Stimulated activated CD8-positive, alpha-beta memory T cell treated with anti-CD3 and anti-CD28 coated beads, Interleukin-4, amount 100 ng/mL, for 4 hours (primary cell): ENCODE data around the gene PEX16.

Source experiments
- DNase-seq, 2 donors: peaks; one replicate each; pipeline ENCODE4 v3.0.0-alpha.2; 2020; ENCODE audit warnings: low read depth in 2 of 2, low spot score in 1 of 2

Gene PEX16

DNA sequence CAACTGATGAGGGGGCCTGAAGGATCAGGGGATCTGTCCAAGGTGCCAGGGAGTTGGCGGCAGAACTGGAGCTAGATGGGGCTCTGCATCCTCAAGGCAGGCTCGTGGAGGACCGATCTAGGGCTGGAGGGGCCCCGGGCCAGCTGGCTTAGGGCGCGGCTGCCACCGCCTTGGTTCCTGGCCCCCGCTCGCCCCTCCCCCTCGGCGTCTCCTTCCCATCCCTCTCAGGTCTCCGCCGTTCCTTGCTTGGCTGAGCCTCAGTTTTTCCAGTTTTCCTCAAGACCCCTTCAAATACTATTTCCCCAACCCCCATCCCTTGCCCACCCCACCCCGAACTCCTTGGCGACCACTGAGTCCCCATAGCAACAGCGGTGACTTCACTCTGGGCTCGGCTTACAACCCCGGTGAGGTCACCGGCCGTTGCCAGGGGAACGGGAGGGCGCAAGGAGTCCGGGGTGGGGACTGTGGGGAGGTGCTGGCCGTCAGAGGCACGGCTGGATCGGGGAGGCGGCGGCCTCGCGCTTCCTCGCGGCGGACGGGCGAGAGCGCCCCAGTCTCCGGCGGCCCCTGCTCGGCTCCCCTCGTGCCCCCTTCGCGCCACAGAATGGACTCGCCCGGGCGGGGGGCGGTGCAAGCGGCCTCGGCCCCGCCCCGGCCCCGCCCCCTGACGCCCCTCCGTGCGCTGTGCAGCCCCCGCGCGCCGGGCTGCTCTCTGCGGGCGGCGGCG, 18.1 kb downstream of the PEX16 start:
- peak in 1 of 2 donors; percentile 47 for DNase-seq

DNA sequence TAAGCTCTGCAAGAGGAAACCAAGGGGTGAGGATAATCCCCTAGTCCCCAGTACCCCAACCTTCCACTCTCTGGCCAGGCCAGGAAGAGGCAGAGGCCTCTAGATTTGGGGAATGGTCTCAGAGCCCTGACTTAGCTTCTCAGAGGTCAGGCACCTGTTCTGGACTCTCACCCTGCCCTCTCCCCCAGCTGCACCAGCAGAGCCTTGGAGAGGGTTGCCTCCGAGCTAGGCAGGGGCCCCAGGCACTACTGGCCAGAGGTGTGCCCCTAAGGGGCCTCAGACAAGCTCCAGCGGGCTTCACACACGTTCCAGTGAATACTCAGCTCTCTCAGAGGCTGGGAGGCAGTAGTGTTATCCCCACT, 18.6 kb downstream of the PEX16 start:
- no peak for DNase-seq

DNA sequence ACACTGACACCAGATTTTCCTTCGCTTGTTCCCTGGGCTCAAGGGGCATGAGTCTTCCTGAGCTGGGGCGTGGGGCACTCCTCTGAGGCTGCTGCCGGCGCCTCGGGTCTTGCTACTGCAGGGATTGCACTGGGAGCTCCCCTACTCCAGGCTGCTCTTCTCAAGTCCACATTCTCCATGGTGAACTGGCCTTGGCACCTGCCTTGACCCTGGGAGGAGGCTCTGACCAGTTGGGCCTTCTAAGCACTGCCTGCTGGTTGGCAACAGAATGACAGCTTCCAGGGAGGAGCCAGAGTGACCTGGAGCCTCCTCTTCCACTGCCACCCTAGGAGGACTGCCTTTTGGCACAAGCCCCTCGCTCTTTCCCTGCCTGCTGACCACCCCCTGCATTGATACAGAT, 20.1 kb downstream of the PEX16 start:
- DNase-seq: no peak

DNA sequence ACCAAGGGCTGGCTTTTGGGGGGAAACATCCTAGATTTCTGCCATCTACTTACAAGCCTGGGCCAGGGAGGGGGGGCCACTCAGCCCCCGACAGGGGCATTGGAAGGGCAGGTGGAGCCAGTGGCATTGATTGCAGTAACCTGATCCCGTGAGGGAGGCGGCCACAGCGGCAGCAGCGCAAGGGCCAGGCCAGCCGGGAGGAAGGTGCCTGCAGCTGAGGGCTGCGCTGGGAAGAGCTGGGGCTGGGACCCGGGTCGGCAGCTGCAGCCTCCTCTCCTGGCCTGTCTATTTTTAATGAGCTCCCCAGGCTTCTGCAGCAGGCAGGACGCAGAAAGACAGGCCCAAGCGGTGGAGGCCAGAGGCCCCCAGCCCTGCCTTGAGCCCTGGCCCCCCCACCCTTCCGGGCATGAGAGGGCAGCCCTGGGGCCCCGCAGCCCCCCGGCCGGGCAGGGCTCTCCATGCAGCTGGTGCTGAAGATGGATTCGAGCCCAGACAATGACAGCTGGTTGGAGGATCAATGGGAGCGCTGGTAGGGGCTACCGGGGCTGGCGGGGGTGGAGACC, 21.2 kb downstream of the PEX16 start:
- no peak for DNase-seq

DNA sequence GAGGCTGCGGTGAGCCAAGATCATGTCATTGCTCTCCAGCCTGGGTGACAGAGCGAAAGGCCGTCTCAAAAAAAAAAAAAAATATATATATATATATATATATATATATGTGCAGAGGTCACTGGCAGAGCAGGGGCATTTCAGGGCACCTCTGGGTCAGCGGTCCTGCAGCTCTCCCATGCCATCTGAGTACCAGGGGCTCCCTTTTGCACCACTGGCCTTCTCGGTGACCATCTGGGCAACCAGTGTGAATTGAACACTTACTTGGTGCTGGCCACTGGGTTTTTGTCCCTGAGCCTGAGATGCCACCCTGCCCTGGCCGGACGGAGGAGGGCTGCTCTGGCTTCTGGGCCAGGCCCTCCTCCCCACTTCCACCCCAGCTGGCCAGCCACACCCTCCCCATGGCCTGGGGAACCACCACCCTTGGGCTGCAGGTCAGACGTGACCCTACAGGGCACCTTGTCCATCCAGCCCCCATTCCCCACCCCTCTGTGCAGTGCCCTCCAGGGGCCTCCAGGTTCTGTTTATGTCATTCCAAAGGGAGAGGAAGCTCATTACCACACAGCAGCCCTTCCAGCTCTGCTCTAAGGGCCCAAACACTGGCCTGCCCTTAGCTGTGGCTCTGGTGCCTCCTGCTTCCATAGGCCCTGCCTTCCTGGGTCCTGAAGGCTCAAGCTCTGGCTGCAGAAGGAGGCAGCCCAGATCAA, 22.0 kb downstream of the PEX16 start:
- no peak for DNase-seq

DNA sequence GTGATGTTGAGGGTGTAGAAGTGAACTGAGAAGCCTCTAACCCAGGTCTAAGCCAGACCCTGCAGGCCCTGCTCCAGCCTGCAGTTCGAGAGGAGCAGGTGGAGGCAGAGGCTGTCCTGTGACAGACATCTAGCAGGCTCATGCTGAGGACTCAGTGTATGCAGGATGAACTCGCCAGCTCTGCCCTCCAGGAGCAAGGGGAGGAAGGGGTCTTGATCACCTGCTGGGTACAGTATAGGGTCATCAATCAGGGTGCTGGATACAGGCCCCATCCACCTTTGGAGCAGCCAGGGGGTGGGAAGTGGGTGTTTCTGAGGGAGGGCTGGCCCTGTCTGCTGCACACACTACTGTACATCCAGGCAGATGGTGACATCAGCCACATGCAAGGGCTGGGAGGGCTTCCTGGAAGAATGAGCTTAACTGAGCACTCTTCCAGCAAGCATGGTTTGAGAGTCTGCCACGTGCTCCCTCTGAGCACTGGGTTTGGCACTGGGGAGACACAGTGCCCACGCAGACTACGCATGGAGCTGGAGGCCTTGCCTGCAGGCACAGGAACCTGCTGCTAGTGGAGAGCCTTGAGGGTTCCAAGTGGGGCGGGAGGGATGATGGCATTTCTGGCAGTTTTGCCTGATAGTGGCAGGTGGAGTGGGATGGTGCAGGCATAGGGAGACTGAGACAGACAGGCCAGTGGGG, 23.0 kb downstream of the PEX16 start:
- DNase-seq: no peak

DNA sequence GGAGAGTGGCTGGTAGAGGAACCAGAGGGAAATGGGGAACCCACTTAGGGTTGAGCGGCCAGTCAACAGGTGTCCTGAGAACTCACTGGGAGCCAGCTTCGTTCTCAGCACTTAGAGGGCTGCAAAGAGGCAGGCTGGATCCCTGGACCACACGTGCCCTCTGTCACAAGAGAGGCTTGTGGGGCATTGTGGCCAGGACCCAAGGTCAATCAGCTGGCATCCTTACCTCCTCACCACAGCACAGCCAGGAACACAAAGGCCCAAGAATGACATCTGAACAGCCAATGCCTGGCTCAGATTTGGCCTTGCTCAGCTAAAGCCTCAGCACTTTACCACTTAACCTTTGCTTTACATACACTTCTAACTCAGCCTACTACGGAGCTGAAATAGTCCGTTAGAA, 24.8 kb downstream of the PEX16 start:
- DNase-seq: no peak

DNA sequence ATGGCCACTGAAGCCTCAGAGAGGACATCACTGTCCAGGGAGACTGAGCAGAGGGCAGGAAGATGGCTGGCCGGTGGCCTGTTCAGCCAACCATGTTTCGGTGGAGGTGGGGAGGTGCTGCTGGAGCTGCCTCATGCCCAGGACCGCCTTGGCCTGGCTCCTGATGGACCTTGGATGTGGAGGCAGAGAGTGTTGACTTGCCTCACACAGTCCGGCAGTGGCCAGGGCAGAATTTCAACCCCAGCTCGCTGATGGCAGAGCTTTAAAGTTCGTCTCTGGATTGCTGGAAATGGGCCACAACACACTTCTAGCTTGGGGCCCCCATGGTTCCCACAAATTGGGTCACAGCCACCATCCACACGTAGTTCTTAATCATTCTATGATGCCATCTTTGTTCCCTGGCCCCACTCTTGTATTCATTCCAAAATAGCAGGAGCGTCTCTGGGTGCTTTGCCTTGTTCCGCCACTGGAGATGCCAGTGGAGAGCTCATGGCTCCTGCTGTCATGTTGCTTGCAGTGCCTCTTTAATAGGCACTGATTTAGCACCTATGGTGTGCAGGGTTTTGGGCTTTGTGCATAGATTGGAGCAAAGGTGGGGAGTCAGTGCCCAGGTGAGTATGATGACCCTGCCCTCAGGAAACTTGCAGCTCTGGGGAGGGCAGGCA, 26.7 kb downstream of the PEX16 start:
- no peak for DNase-seq

DNA sequence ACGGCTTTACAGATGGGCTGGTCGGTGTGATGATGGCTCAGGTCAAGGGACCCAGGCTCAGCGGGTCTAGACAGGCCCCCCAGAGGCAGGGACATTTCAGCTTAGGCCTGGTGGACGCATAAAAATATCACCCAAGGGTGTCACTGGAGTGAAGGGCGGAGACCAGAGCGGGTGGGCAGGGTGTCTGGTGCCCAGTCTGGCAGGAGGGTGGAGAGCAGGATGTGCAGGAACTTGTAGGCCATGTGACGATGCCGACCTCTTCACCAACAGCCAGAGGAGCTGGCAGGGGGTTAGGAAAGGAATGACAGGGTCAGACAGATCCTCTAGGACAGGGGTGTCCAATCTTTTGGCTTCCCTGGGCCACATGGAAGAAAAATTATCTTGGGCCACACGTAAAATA, 27.7 kb downstream of the PEX16 start:
- DNase-seq: no peak

DNA sequence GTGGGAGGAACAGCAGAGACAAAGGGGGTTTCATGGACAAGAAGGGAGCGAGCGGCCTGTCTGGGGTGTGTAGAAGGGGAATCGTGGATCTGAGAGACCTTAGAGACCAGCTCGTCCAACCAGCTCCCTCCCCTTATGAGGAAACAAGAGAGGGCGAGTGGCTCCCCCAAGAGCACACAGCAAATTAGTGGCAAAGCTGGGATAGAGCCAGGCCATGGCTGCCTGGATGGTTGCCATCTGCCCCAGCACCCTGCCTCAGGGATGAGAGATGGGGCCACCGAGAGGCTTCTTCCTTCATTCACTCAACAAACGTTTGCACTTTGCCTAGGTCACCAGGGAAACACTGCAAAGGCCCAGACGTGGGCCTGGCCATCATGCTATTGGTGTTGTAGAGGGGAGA, 28.1 kb downstream of the PEX16 start:
- DNase-seq: no peak

DNA sequence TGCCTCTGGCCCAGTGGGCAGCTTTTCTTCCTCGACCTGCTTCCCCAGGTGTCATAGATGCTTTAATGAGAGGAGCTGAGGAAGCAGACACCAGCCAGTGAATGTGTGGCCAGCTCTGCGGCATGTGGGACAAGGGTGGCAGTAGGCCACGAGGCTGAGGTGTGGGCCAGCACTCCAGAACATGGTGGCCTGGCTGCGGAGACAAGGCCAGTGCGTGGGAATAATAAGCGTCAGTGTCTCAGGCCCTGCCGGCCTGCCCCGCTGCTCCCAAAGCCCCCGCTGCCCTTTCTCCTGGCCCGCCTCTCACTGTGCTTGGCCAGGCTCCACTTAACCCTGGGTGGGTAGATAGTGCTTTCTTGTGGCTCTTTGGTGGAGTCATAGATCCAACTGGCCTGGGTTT, 30.1 kb downstream of the PEX16 start:
- DNase-seq: no peak

DNA sequence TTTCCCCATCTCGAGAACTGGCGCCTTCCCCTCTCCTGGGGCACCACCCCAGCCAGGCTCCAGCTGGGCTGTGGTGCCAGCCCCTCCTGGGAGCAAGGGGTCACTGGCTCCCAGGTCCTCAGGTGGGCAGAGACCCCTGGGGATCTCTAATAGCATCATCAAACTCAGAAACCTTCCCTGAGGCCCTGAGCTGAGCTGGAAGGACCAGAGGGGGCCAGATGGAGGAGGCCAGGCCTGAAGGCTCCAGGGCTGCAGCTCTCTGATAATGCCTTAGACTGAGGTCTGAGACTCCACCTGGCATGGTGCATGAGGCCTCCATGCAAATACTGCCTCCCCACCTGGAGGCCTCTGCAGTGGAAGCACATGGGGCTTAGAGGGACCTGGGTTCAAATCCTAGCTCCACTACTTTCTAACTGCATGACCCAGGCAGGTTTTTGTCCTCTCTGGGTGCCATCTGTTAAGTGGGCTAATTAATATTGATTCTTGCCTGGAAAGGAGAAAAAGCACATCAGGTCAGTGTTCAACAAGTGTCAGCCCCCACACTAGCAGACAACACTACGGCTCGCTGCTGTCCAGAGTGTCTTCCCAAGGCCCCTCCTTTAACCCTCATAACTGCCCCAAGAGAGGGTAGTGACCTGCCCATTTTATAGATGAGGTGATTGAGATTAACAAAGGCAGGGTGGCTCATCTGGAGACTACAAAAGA, 30.7 kb downstream of the PEX16 start:
- no peak for DNase-seq

DNA sequence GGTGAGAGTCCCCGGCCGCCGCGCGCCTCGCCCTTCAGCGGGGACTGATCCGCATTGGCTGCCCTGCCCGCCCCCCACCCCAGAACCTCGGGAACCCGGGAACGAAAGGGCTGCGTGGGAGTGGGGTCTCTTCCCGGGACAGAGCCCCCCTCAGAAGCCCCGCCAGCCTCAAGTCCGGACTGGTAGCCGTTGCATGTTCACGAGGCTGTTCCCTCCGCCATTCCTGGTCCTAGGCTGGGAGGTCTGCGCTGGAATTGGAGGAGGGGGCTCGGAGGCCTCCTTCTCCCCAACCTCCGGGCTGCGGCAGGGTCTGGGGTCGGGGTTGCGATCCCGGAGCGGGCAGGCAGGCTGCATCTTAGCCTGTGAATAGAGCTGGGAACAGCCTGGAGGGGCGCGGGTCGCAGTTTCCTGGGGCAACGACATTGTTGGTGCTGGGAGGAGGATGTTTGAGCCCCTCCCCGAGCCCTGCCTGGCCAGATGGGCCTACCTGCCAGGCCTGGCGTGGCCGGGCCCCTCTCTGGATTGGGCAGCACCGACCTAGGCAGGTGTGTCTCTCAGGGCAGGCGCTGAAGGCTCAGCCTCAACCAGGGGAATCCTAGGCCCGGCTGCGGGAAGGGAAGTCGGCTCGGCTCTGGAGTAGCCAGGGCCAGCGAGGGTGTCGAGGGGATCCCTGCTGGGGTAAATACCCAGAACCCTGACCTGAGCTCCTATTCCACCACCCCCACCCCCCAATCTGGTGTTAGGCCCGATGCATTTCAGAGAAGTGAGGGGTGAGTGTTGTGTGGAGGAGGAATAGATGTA, 31.6 kb downstream of the PEX16 start:
- no peak for DNase-seq

DNA sequence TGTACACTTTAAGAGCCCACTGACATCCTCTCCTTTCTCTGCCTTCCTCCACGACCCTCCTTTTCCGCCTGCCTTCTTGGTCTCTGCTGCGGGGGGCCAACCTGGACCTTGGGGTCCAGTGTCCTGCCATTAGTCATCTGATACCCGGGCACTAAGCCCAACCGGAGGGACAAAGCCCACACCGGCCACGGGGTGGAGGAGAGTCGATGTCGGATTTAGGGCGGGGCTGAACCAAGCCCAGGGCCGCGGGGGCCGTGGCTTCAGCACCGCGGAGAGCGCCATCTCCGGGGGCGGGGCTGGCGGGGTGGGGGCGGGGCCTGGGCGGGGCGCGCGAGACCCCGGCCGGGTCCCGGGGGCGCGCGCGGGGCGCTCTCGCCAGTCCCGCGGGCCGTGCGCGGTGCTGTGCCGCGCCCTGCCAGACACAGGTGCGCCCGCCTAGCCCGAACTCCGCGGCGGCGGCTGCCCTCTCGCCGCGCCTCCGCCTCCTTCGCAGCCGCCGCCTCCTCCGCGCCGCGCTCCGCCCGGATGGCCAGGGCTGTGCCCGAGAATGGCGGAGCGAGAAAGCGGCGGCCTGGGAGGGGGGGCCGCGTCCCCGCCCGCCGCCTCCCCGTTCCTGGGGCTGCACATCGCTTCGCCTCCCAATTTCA, 32.3 kb downstream of the PEX16 start, which contains the start of gene MAPK8IP1:
Gene MAPK8IP1, plus strand, starts transcription at position 378 of the 647 bp plus-strand sequence. Its CDS starts 170 bp downstream, at position 548.
- DNase-seq: no peak

DNA sequence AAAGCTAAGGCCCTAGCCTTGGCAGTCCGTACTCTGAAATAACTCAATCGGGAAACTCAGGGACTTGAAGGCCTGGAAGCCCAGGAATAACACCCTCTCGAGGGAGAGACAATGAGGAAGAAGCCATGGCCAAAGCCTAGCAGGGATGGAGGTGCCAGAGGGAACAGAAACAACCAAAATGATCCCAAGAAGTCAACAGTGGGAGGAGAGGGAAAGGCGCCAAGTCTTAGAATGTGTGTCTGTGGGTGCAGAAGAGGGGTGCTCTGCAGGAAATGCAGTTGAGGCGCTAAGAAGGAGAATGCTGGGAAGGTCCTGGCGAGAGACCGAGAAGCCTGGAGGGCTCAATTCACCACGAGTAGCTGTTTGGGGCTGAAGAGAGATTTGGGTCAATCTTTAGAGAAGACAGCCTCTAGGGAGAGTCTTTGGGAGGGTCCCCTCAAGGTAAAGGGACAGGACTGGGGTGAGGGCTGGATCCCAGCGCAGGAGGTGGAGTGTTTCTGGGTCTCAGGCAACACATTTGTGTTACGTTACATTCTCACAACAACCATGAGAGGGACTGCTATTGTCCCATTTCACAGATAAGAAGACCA, 33.0 kb downstream of the PEX16 start:
- no peak for DNase-seq

DNA sequence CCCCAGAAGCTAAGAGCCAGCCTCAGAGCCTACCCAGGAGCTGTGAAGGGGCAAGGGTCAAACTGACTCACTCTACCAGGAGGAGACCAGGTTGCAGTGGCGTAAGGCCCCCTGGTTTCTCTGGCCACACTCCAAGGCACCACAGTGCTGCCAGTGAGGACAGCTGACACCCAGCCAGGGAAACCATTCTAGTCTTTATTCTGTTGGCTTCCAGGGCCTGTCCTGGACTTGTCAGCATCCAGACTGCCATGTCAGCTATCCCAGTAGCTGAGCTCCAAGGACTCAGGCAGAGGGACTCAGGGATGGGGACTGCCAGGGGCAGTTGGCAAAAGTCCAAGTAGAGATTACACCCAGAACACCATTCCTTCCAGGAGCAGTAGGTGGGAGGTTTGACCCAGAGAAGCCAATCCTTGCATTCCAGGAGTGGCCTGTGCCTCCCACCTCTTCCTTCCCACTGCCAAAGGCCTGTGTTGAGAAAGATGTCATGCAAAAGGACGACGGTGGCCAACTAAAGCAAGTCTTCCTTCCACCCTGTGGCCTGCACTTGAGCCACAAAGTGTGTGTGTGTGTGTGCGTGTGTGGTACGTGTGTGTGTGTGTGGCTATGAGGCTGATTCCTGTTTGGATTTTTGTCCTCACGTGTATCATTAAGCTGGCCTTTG, 35.8 kb downstream of the PEX16 start:
- no peak for DNase-seq

DNA sequence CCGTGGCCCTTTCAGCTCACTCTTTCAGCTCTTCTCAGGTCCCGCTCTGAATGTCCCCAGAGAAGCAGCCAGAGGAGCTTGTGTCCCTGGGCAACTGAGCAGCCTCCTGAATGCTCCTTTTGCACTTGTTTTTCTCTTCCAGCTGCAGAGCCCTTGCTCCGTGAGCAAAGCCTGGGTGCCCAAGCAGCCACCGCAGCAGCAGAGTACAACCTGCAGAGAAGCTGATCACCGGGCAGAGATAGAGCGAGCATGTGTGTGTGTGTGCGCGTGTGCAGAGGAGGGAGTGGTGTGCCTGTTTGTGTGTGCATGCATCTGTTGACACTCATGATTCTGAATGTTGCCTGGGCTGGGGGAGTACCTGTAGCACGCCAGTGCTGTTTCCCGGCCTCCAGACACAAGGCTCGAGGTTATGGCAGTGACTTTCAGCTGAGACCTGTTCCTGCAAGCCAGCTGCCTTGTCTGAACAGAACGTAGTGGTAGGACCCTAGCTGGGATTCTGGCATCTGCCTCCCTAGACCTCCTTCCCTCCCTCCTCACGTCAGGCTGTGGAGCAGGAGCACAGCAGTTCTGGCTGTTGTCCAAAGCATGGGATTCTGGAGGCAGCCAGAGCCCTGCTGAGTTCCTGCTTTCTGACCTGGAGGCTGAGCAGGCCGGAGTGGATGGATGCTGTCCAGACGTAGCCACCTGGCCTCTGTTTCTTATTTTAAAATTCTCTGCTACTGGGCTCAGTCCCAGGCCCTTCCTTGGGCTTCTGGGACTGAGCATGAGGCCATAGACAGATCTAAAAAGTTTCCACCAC, 36.7 kb downstream of the PEX16 start:
- no peak for DNase-seq
